Right lobe of liver (tissue), 4 donors: ENCODE measurements around the gene DHCR24.

Experiments
- POLR2A ChIP-seq: fragments of 450-650 bp; IDR thresholded peaks from one replicate; pipeline ENCODE4 v1.6.1; 2017; ENCODE audit warnings: antibody characterized with exemption, mild to moderate bottlenecking
- TF ChIP-seq, protein P1 (sequence below), 4 donors: fragments of 200-600 bp in 3 of 4; fragments of 450-650 bp in 1 of 4; IDR thresholded peaks; one replicate each; pipeline versions ENCODE4 v1.5.1 to v1.8.0; 2016 to 2022; ENCODE audit warnings: antibody characterized with exemption in 4 of 4, mild to moderate bottlenecking in 2 of 4
- donor health status: DM: no; HTN: no; CAD: no.
- donor health status: DM: no; HTN: no; CAD: no.
- donor health status: DM: no; HTN: yes; CAD: no.

DNA sequence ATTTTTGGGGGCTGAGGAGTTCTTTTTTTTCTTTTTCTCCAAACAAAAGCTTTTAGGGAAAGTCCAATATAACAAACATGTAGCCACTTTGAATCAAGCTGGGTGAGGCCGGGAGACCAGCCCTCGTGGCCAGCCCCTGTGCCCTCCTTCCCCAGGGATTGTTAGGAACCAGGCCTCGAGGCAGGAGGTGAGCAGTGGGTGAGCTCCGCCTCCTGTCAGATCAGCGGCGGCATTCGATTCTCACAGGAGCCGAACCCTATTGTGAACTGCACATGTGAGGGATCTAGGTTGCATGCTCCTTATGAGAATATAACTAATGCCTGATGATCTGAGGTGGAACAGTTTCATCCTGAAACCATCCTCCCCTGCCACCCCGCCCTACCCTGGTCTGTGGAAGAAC, 44.0 kb downstream of the DHCR24 start:
- no peak for TF ChIP-seq POLR2A
- TF ChIP-seq, protein P1, sequence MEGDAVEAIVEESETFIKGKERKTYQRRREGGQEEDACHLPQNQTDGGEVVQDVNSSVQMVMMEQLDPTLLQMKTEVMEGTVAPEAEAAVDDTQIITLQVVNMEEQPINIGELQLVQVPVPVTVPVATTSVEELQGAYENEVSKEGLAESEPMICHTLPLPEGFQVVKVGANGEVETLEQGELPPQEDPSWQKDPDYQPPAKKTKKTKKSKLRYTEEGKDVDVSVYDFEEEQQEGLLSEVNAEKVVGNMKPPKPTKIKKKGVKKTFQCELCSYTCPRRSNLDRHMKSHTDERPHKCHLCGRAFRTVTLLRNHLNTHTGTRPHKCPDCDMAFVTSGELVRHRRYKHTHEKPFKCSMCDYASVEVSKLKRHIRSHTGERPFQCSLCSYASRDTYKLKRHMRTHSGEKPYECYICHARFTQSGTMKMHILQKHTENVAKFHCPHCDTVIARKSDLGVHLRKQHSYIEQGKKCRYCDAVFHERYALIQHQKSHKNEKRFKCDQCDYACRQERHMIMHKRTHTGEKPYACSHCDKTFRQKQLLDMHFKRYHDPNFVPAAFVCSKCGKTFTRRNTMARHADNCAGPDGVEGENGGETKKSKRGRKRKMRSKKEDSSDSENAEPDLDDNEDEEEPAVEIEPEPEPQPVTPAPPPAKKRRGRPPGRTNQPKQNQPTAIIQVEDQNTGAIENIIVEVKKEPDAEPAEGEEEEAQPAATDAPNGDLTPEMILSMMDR (IDR thresholded peaks at IDR 0.05), result no peak
